Measurements from ENCODE around the gene RBFOX2.

Gene RBFOX2

DNA sequence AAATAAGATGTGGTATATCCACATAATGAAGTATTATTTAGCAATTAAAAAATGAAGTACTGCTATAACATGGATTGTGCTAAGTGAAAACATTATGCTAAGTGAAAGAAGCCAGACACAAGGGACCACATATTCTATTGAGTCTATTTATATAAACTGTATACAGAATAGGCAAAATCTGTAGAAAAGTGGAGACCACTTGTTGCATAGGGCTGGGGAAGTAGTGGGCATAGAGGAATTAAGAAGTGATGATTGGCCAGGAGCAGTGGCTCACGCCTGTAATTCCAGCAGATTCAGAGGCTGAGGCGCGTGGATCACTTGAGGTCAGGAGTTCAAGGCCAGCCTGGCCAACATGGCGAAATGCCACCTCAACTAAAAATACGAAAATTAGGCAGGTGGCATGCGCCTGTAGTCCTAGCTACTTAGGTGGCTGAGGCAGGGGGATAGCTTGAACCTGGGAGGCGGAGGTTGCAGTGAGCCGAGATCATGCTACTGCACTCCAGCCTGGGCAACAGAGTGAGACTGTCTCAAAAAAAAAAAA, 109.6 kb downstream of the RBFOX2 start:
- H3K9me3 ChIP-seq (ENCODE audit: severe bottlenecking), result no peaks in the 10 kb centered on the region
- no peaks in the 10 kb centered on the region for H3K27me3 ChIP-seq (ENCODE audit: insufficient read depth, low read depth, severe bottlenecking)
- no peaks in the 10 kb centered on the region for H3K36me3 ChIP-seq
- H3K4me3 ChIP-seq (ENCODE audit: low read depth, low read length), result no peak overlapping the region
- TF ChIP-seq, protein P1, sequence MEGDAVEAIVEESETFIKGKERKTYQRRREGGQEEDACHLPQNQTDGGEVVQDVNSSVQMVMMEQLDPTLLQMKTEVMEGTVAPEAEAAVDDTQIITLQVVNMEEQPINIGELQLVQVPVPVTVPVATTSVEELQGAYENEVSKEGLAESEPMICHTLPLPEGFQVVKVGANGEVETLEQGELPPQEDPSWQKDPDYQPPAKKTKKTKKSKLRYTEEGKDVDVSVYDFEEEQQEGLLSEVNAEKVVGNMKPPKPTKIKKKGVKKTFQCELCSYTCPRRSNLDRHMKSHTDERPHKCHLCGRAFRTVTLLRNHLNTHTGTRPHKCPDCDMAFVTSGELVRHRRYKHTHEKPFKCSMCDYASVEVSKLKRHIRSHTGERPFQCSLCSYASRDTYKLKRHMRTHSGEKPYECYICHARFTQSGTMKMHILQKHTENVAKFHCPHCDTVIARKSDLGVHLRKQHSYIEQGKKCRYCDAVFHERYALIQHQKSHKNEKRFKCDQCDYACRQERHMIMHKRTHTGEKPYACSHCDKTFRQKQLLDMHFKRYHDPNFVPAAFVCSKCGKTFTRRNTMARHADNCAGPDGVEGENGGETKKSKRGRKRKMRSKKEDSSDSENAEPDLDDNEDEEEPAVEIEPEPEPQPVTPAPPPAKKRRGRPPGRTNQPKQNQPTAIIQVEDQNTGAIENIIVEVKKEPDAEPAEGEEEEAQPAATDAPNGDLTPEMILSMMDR (IDR thresholded peaks at IDR 0.05; ENCODE audit: low read depth, low read length), result no peak
- no peak for DNase-seq
- no peak overlapping the region for H3K27ac ChIP-seq

- Histone ChIP-seq H3K27me3 (ENCODE audit: insufficient read depth, low read depth, severe bottlenecking) (no peaks in the 10 kb centered on the region), H3K27ac (no peak overlapping the region), H3K36me3 (no peaks in the 10 kb centered on the region), H3K4me3 (ENCODE audit: low read depth, low read length) (no peak overlapping the region), H3K9me3 (ENCODE audit: severe bottlenecking) (no peaks in the 10 kb centered on the region)
- no peak for DNase-seq
- TF ChIP-seq, protein P1 (IDR thresholded peaks at IDR 0.05; ENCODE audit: low read depth, low read length), result no peak
These were observed 110.2 kb downstream of the RBFOX2 start for GRCh38 chr22:35918456-35918855.

- Histone ChIP-seq H3K27ac (no peak overlapping the region), H3K36me3 (no peaks in the 10 kb centered on the region), H3K4me3 (ENCODE audit: low read depth, low read length) (no peak overlapping the region), H3K9me3 (ENCODE audit: severe bottlenecking) (no peaks in the 10 kb centered on the region), H3K27me3 (ENCODE audit: insufficient read depth, low read depth, severe bottlenecking) (no peaks in the 10 kb centered on the region)
- no peak for DNase-seq
- TF ChIP-seq, protein P1 (IDR thresholded peaks at IDR 0.05; ENCODE audit: low read depth, low read length), result no peak
These were observed 111.0 kb downstream of the RBFOX2 start for GRCh38 chr22:35917651-35918050.

DNA sequence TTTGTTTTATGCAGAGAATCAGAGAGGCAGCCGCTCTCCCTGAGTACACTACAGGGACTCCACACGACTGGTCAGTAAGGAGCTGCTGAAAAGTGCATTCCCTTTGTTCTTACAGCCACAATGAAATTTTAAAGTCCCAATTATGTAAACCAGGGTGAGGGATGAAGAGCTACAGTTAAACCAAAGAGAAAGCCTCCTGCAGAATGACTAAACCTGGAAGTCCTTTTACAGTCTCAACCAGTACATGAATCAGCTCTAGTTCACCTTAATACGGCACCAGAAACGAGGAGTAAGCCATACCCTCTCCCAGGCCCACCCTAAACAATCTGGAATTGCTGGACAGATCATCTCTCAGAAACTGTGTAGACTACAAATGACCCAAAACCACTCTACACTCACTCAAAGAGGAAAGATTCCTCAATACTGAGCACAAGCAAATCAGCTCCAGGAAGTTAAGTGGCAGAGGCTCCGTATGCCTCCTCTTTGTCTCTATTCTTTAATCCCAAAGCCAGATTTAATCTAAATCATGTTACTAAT, 113.1 kb downstream of the RBFOX2 start:
- Histone ChIP-seq H3K36me3 (no peaks in the 10 kb centered on the region), H3K27ac (peak overlapping the region; percentile 93), H3K9me3 (ENCODE audit: severe bottlenecking) (no peaks in the 10 kb centered on the region), H3K27me3 (ENCODE audit: insufficient read depth, low read depth, severe bottlenecking) (no peaks in the 10 kb centered on the region), H3K4me3 (ENCODE audit: low read depth, low read length) (peak overlapping the region; percentile 55)
- peak; percentile 57 for DNase-seq
- TF ChIP-seq, protein P1 (IDR thresholded peaks at IDR 0.05; ENCODE audit: low read depth, low read length), result no peak

- Histone ChIP-seq H3K9me3 (ENCODE audit: severe bottlenecking) (no peaks in the 10 kb centered on the region), H3K27ac (peak overlapping the region; percentile 93), H3K27me3 (ENCODE audit: insufficient read depth, low read depth, severe bottlenecking) (no peaks in the 10 kb centered on the region), H3K36me3 (no peaks in the 10 kb centered on the region), H3K4me3 (ENCODE audit: low read depth, low read length) (peak overlapping the region; percentile 55)
- TF ChIP-seq, protein P1 (IDR thresholded peaks at IDR 0.05; ENCODE audit: low read depth, low read length), result no peak
- peak; percentile 81 for DNase-seq
These were observed 113.8 kb downstream of the RBFOX2 start for GRCh38 chr22:35914665-35915476.
